GM21423 (cell line): ENCODE data around the gene GLT8D2.

Experiments used
- ATAC-seq: cut with Tn5 transposase; IDR thresholded peaks from one replicate; pipeline ENCODE4 v1.9.1; 2021; ENCODE audit warnings: mild to moderate bottlenecking, moderate library complexity; ENCODE audit not compliant: unreplicated experiment

Gene GLT8D2

DNA sequence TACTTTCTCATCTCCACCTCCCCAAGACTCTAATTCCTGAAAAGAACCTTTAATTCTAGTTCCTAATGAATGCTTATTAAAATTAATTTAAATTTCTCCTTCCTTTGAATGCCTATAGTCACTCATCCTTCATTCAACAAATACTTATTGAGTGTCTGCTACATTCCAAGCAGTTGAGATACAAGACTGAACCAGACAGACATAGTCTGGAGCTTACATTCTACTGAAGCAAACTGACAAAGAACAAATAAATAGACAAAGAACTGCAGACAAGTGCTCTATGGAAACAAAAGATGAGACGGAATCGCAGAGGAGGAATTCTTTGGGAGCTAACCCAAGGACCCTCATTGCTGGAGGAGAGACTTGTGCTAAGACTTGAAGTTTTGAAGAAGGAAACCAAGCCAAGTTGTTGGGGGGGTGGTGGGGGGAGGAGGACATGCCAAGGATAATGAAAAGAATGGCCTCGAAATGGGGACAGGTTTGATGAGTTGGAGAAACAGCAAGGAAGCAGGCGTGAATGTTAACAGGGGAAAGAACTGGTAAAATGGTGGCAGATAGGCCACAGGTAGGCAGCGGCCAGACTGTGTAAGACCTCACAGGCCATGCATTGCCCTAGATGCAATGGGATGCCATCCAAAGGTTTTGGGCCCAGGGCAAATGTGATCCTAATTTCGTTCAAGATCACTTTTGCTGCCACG, 94.0 kb downstream of the GLT8D2 start:
- no peak for ATAC-seq

DNA sequence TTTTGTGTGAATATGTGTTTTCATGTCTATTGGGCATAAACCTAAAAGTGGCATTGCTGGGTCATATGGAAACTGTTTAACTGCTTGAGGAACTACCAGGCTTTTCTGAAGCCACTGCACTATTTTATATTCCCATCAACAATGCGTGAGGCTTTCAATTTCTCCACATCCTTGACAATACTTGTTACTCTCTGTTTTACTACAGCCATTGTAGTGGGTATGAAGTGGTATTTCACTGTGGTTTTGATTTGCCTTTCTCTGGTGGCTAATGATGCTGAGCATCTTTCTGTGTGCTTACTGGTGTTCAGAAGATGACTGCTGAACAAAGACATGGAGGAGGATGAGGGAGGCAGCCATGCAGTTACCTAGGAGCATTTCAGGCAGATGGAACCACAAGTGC, 97.5 kb downstream of the GLT8D2 start:
- no peak for ATAC-seq

DNA sequence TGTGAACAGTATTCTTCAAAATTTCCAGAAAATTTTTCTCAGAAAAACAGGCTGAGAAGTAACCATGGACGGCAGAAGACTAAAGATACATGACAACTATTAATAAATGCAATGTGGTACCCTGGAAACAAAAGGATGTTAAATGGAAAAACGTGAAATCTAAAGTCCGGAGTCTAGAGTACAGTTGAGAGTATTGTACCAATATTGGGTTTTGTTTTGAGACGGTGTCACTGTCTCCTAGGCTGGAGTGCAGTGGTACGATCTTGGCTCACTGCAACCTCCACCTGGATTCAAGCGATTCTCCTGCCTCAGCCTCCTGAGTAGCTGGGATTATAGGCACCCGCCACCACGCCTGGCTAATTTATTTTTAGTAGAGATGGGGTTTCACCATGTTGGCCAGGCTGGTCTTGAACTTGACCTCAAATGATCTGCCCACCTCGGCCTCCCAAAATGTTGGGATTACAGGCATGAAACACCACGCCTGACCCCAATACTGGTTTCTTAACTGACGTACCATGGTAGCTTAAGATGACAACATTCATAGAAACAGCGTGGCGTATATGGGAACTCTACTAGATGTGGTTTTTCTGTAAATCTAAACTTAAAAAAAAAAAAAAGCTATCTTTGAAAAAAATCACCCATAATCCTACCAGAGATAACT, 101.1 kb downstream of the GLT8D2 start:
- ATAC-seq = no peak

DNA sequence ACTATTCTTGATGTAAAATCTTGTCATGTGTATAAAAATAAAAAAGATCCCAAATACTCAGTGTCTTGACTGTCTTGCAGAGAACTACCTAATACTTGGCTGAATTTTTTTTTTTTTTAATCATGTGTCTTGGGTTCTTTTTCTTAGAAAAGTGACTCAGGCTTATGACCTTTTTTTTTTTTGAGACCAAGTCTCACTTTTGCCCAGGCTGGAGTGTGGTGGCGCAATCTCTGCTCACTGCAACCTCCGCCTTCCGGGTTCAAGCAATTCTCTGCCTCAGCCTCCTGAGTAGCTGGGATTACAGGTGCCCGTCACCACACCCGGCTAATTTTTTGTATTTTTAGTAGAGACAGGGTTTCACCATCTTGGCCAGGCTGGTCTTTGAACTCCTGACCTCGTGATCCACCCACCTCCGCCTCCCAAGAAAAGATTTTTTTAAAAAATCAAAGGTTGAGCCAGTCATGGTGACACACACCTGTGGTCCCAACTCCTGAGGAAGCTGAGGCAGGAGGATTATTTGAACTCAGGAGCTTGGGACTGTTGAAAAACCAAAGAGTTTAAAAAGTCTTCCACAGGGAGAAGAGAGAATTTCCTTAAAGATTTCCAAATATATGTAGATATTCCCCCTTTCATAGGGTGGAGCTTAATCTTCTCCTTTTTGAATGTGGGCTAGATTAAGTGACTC, 102.0 kb downstream of the GLT8D2 start:
- no peak for ATAC-seq

DNA sequence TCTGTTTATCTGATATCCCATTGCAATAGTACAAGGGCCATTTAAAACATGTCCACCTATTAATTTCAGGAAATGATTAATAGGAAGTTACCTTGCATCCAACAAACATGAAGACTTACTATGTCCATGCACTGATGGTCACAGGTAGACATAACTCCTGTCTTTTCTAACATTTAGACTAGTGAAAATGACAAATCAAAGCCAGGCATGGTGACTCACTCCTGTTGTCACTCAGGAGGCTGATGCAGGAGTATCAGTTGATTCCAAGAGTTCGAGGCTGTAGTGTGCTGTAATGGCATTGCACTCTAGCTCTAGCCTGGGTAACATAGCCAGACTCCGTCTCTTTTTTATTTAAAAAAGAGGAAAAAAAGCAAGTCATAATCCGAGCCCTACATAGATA, 105.0 kb downstream of the GLT8D2 start:
- ATAC-seq = no peak
